BJ (cell line): Measurements from ENCODE around the gene NSG2. TPM values are rescaled to one million over a fixed set of nuclear protein-coding genes. Genes with fewer than 3 reads are reported as not detected.

ENCODE experiments used
- CTCF ChIA-PET: fragments of 350-600 bp; formaldehyde crosslinking; extraction: SDS; loops from one replicate; lab custom pipeline; 2021; ENCODE audit warnings: antibody characterized with exemption, inconsistent platforms; lab: Yijun Ruan, JAX
- POLR2A ChIA-PET: fragments of 300-600 bp; sonication (Branson Sonifier 250); formaldehyde crosslinking; extraction: SDS; loops from one replicate; lab custom pipeline; 2021; ENCODE audit warnings: antibody characterized with exemption; lab: Charles Lee
- DNase-seq: peaks from one replicate; pipeline ENCODE4 v3.0.0-alpha.2; 2011; ENCODE audit warnings: low read depth
- H3K27me3 ChIP-seq: 2 replicates; pipeline ENCODE4 v1.6.0; 2011; ENCODE audit warnings: low read length; ENCODE audit not compliant: control insufficient read depth, insufficient read depth
- H3K36me3 ChIP-seq: 2 replicates; pipeline ENCODE4 v1.5.1; 2011; ENCODE audit warnings: low read length; ENCODE audit not compliant: control insufficient read depth, insufficient read depth
- H3K4me3 ChIP-seq: 2 replicates; pipeline ENCODE4 v1.5.1; 2011; ENCODE audit warnings: low read depth, mild to moderate bottlenecking, control low read depth, low read length
- CTCF ChIP-seq: IDR thresholded peaks from 2 replicates; pipeline ENCODE4 v1.5.1; 2011; ENCODE audit warnings: low read depth, mild to moderate bottlenecking, control low read depth, inconsistent platforms, low read length, moderate library complexity; ENCODE audit not compliant: insufficient read depth
- polyA plus RNA-seq: library from polyadenylated mRNA; depleted of rRNA; stranded (reverse); fragments of >200 nt; gene quantifications from 2 replicates; pipeline ENCODE4 v1.2.3, GENCODE V29; 2011

NSG2 gene
- polyA plus RNA-seq, 1 experiment, result 0.04 TPM

GRCh38 chr5:174022384-174023095, 23.0 kb upstream of the NSG2 start:
- Histone ChIP-seq H3K36me3 (no peaks in the 10 kb centered on the region), H3K4me3 (no peak overlapping the region), H3K27me3 (peaks cover 2% of the 10 kb centered on the region; the same call in 1 of the 2 replicates)
- TF ChIP-seq CTCF, result no peak
- no peak for DNase-seq
- POLR2A ChIA-PET, result no interaction called here
- CTCF ChIA-PET, result interaction anchor here (1.1 kb wide), 1 partner anchor 295 kb away, joined by 4 read pairs; no protein-coding TSS in a partner anchor

DNA sequence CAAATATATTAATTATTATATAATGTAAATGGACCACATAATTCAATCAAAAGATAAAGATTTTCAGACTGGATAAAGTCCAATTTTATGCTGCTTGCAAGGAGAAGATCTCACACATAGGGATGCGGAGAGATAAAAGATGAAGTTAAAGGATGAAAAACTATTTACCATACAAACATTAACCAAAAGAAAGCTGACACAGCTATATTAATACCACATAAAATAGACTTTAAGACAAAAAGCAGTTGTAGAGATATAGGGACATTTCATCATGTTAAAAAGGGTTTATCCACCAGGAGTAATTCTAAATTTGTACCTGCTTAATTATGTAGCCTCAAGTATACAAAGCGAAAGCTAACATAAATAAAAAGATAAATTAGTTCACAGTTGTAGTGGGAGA, 15.2 kb upstream of the NSG2 start:
- DNase-seq, result no peak
- ChIA-PET CTCF (interaction anchor here (0.5 to 1.4 kb wide), 2 partner anchors 14 to 282 kb away, joined by 3 to 6 read pairs; no protein-coding TSS in a partner anchor), POLR2A (no interaction called here)
- TF ChIP-seq CTCF, result no peak
- H3K4me3 ChIP-seq, result no peak overlapping the region
- no peaks in the 10 kb centered on the region for H3K27me3 ChIP-seq
- no peaks in the 10 kb centered on the region for H3K36me3 ChIP-seq

DNA sequence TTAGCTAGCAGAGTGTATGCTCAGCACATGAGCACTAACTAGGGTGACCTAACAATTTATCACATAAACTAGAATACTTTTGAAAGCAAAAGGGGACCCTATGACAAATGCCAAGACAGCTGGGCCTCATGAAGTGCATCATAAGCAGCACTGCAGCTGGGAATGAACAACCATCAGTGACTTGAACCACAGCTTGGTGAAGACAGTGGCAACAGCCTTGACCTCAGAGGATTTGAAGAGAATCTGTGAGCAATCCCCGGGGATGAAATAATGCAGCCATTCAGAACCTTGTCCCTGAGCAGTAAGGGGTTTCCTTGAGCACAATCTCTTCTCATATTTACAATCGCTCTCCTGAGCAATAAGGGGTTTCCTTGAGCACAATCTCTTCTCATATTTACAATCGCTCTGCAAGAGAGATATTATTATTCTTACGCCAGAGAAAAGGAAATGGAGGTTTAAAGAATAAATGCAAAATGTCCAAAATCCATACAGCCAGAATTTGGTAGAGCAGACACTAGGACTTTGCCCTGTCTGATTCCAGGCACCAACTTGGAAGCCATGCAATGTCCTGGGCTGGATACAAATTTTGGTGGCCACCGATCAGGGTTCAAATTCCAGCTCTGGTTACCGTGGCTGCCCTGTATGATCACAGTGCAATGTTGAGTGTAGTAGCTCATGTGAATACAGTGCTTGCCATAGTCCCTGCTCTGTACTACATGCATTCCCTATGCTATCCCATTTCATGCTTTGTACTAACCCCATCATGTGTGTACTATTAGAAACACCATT, 846 bp upstream of the NSG2 start:
- no peaks in the 10 kb centered on the region for H3K36me3 ChIP-seq
- H3K4me3 ChIP-seq, result no peak overlapping the region
- ChIA-PET CTCF (interaction anchor here (0.6 to 3.9 kb wide), 8 partner anchors 11 to 273 kb away, joined by 3 to 45 read pairs (median 6); no protein-coding TSS in a partner anchor), POLR2A (no interaction called here)
- DNase-seq, result no peak
- H3K27me3 ChIP-seq, result no peaks in the 10 kb centered on the region
- no peak for TF ChIP-seq CTCF

DNA sequence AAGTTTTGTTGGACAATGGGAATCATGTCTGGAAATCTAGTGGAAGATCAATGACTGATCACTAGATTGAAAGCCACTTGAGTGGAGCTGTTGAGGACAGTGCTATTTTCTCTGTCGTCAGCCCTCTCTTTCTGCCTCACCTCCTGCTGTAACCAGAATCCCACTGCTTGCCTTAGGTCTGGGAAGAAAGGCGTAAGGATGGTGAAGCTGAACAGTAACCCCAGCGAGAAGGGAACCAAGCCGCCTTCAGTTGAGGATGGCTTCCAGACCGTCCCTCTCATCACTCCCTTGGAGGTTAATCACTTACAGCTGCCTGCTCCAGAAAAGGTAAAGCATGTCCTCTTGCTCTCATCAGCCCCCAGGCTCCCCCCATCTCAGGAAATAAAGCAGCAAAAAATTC, 1.1 kb downstream of the NSG2 start:
- ChIA-PET CTCF (interaction anchor here (0.6 to 3.9 kb wide), 4 partner anchors 186 to 271 kb away, joined by 3 to 45 read pairs (median 20); no protein-coding TSS in a partner anchor), POLR2A (no interaction called here)
- H3K27me3 ChIP-seq, result no peaks in the 10 kb centered on the region
- H3K36me3 ChIP-seq, result no peaks in the 10 kb centered on the region
- DNase-seq, result no peak
- no peak overlapping the region for H3K4me3 ChIP-seq
- TF ChIP-seq CTCF, result no peak
